M059J (cell line): ENCODE results near the gene ABCC10. TPM values are rescaled to one million over a fixed set of nuclear protein-coding genes. Genes with fewer than 3 reads are reported as not detected.
A peak's percentile ranks its signal among the peaks of the same experiment; 100 is the strongest.
"Not testable (repeated sequence)": the region's sequence is repeated elsewhere in the genome, so short reads cannot be mapped to it uniquely, and the experiment has no call there.

Experiments
- DNase-seq: peaks from one replicate; pipeline ENCODE4 v3.0.0-alpha.2; 2012; ENCODE audit warnings: low read depth
- total RNA-seq: library from RNA; depleted of rRNA; stranded (reverse); fragments of >200 nt; shearing (Covaris generic); gene quantifications from 2 replicates; pipeline ENCODE4 v1.2.3, GENCODE V29; 2014

ABCC10 gene
- total RNA-seq, 1 experiment from 2014 or later = 16.5 TPM

- DNase-seq = no peak
These were observed 20.3 kb downstream of the ABCC10 start for GRCh38 chr6:43447604-43448003.

DNA sequence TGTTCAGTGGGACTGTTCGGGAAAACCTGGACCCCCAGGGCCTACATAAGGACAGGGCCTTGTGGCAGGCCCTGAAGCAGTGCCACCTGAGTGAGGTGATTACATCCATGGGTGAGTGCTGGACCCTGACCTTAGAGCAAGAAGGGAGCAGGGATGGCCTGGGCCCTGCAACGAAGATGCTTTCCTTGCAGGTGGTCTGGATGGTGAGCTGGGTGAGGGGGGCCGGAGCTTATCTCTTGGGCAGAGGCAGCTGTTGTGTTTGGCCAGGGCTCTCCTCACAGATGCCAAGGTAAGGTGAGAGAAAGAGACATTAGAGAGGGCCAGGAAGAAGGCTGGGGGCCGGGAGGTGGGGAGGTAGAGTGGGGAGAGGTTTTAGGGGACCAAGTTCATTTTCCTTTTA is 21.6 kb downstream of the ABCC10 start:
- DNase-seq = no peak

- DNase-seq = no peak
These were observed 23.4 kb downstream of the ABCC10 start for GRCh38 chr6:43450699-43451131.

GRCh38 chr6:43451348-43451747 is 24.0 kb downstream of the ABCC10 start:
- no peak for DNase-seq

- no peak for DNase-seq
These were observed 24.6 kb downstream of the ABCC10 start for GRCh38 chr6:43451939-43452338.

DNA sequence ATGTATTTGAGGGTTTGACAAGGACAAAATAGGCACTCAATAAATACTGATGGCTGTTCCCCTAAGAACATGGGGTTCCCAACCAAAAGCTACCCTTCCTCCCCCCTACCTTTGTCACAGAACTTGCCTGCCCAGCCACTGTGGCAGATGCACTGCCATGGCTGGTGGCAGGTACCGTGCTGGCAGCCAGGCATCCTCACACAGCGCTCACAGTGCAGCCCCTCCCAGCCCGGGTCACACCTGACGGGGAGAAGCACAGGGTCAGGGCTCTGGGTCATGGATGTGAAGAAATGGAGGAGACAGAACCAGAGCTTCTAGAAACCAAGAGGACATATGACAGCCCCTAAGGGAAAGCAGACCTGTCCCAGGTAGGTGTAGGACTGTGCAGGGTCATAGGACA is 25.6 kb downstream of the ABCC10 start:
- DNase-seq = no peak

DNA sequence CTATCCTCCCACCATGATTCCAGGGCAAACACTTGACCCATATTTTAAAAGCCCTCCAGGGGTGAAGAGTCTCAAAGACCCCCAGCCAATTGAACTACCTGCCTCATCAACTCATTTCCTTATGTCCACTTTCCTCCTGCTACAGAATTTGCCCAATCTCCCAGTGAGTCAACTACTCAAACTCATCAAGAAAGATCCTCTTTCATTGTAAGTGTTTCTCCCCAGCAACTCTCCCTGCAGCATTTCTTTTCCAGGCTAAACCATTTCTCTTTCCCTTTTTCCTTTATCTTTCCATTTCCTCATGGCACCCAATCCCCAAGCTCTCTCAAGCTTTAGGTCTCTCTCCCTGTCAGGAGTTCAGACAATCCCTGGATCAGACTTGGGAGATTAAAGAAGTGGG is 26.5 kb downstream of the ABCC10 start:
- no peak for DNase-seq

- DNase-seq = no peak
These were observed 27.0 kb downstream of the ABCC10 start for GRCh38 chr6:43454290-43454695.

- DNase-seq = peak; percentile 85
These were observed 27.6 kb downstream of the ABCC10 start for GRCh38 chr6:43454696-43455530.

DNA sequence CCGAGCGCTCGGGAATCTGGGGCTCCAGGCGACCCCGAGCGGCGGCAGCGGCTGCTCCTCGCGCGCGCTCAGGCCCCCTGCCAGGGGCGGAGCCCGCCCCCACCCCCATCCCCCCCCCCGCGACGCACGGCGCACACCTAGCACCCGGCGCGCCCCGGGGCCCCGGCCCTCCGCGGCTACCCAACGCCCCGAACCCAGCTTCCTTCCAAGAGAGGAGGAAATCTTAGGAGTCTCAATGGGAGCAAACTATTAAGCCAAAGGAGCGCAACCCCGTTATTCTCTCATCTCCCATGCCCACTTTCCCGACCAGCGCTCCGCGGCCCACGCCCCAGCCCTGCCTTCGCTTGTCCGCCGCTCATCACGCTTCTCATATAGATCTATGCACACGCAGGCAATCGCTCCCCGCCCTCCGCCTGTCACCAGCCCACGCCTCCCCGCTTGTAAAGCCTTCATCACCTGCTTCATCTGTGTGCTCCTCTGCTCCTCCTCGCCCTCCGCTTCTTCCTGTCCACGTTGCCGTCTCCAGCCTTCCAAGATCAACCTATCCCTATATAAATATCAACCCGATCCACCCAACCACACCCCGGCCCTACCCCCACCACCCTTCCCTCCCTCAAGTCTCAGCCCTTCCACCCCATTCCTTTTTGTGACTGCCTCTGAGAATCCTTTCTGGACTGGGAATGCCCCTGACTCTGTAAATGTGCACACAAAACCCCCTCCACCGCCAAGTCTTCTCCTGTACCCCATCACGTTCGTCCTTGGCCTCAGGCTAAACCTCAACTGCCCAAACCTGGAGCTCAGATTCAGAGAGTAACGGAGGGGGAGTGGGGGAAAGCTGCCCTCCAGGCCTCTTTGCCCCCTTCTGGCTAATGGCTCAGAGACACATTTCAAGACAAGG is 28.4 kb downstream of the ABCC10 start, which contains the start of gene DLK2:
Gene DLK2, minus strand, starts transcription at position 18 of the 898 bp plus-strand sequence. CDS start 723 bp downstream, outside the sequence.
- peak; percentile 38 for DNase-seq

GRCh38 chr6:43457643-43458042 is 30.3 kb downstream of the ABCC10 start:
- no peak for DNase-seq

GRCh38 chr6:43458154-43458553 is 30.8 kb downstream of the ABCC10 start:
- DNase-seq = not testable (repeated sequence)

DNA sequence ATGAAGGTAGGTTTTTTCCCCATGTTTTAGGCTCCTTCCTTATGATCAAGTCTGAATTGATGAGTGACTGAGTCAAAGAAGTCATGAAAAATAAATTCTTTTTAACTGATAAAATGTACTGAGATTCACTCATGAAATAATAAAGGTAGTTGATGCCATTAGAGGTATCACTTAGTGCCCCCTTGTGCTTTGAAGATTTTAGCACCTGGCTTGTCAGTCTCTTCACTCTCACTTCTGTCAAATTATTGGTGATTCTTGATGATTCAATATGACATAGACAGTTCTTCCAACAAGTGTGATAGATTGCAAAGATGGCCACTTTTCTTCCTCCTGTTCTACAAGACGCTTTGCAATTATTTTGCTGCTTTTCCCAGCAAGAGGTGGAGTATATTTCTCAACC is 32.2 kb downstream of the ABCC10 start:
- DNase-seq = no peak

- DNase-seq = no peak
These were observed 32.7 kb downstream of the ABCC10 start for GRCh38 chr6:43460032-43460431.

GRCh38 chr6:43461936-43462335 is 34.6 kb downstream of the ABCC10 start:
- DNase-seq = no peak

DNA sequence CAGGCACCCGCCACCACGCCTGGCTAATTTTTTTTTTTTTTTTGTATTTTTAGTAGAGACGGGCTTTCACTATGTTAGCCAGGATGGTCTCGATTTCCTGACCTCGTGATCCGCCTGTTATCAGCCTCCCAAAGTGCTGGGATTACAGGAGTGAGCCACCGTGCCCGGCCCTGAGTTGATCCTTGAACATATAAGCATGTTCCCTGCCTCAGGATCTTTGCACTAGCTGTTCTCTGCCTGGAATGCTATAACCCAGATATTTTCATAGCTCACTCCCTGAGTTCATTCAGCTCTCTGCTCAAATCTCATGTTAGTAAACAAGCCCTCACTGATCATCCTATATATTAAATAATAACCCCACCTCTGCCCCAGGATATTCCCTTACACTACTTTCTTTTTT is 37.0 kb downstream of the ABCC10 start:
- DNase-seq = no peak

DNA sequence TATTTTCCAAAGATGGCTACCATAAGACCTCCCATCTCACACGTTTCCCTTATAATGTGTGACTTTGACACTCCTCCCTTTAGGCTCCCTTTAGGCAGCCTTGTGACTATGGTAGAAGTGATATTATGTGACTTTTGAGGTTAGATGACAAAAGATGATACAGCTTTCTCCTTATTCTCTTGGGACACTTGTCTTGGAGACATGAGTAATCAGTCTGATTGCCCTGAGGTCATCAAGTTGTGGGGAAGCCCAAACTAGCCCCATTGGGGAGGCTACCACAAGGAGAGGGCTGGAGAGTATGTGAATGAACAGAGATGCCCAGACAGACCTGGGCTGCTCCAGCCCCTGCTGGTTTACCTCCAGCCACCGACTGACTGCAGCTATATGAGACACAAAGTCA is 38.6 kb downstream of the ABCC10 start:
- DNase-seq = no peak

DNA sequence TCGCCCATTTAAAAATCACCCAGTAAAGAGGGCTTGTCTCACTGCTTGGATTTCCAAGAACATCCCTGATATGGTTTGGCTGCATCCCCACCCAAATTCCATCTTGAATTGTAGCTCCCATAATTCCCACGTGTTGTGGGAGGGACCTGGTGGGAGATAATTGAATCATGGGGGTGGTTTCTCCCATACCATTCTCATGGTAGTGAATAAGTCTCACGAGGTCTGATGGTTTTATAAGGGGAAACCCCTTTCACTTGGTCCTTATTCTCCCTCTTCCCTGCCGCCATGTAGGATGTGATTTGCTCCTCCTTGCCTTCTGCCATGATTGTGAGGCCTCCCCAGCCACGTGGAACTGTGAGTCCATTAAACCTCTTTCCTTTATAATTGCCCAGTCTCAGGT is 39.9 kb downstream of the ABCC10 start:
- DNase-seq = not testable (repeated sequence)

- DNase-seq = no peak
These were observed 40.4 kb downstream of the ABCC10 start for GRCh38 chr6:43467752-43468151.

DNA sequence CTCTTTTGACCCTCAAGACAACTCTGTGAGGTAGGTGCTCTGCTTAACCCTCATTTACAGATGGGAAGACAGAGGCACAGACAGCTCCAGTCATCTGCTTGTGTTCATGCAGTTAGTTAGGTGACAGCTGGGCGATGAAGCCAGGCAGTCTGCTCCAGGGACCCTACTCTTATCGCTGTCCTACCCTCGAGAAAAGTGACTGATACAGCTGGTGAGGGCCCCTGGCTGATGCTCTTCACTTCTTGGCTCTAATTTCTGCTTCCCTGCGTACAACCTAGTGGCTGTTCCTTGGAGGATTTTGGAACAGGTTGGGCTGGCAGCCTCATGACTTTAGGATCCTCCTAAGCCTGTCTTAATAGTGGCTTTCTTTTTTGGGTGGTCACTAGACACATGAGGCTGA is 40.9 kb downstream of the ABCC10 start:
- DNase-seq = no peak

DNA sequence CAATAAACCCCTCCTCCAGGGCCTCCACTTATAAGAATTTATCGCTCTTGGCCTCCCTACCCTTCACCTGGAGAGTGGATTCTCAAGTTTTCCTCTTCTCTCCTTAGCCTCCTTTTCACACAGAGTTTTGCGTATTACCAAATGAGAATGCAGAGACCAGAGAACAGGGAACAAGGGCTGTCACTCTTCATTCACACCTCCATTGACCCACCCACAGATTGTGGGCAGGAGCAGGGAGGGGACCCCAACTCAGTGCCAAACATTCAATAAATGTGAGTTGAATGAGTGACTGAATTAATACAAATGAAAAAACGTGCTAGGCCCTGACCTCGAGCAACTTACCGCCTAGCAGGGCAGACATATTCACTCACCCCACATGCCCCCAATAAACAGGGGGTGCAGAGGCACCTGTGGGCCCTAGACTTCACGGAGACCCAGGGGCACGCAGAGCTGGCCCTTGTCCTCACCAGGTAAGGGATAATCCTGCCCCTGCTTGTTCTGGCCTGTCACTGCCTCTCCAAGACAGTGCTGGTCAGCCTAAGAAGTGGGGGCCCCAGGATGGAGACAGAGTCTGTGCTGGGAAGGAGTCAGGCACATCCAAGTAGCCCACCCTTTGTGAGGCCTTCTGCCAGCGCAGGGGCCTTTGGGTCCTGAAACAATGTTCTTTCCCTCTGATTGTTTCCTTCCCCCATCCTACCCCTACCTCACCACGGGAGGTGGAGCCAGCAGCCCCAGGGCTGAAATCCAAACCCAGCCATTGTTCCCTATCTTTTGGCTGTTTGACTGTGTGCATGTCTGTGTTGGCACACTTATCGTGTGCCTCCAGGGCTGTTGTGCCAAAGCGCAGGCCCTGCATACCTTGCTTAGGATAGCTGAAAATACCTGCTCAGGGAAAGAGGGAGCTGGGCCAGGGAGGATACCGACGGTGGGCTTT is 41.7 kb downstream of the ABCC10 start:
- no peak for DNase-seq

DNA sequence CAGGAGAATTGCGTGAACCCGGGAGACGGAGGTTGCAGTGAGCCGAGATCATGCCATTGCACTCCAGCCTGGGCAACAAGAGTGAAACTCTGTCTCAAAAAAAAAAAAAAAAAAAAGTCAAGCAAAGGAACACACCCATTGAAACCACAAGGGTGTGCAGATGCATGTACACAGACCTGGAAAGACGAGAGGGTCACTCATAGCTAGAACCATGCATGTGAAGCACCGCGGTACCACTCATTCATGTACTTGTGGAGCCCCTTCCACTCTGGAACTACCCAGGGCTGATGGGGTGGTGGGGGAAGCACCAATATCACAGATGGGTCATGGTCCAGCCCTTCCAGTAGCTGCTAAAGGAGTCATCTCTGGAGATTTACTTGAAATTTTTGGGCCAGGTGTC is 42.6 kb downstream of the ABCC10 start:
- DNase-seq = no peak
